ENCODE results near the gene UNG. TPM values are rescaled to one million over a fixed set of nuclear protein-coding genes. Genes with fewer than 3 reads are reported as not detected.

UNG gene
- total and polyA plus RNA-seq, 2 donors (not counting 3 experiments of a cell fraction or from before 2014, with no cell fraction given): 21.5 to 46.7 TPM

- H3K4me1 ChIP-seq (ENCODE audit: control insufficient read depth, extremely low read depth, insufficient read depth, low read length): no peaks in the 10 kb centered on the region
- no peak overlapping the region for H3K4me2 ChIP-seq (ENCODE audit: insufficient read depth, low read length)
- H3K79me2 ChIP-seq (ENCODE audit: control insufficient read depth, insufficient read depth, low read length): no peaks in the 10 kb centered on the region
- TF ChIP-seq CTCF (IDR thresholded peaks at IDR 0.05; ENCODE audit: extremely low read depth in 1 of 2, insufficient read depth in 1 of 2, low read depth in 1 of 2, low read length in 2 of 2): no peak
- TF ChIP-seq FOS (IDR thresholded peaks at IDR 0.05; ENCODE audit: borderline replicate concordance, insufficient read depth, low read length): no peak
- TF ChIP-seq EZH2 (IDR thresholded peaks at IDR 0.05; ENCODE audit: borderline replicate concordance, low read depth, low read length, severe bottlenecking): no peak
- no peak for TF ChIP-seq POLR2AphosphoS5 (IDR thresholded peaks at IDR 0.05; ENCODE audit: insufficient read depth, low read depth, low read length)
- no peak for TF ChIP-seq MAX (IDR thresholded peaks at IDR 0.05; ENCODE audit: insufficient read depth, insufficient read length)
- no peak for TF ChIP-seq MYC (IDR thresholded peaks at IDR 0.05; ENCODE audit: low read depth, low read length)
- no peak for TF ChIP-seq JUN (IDR thresholded peaks at IDR 0.05; ENCODE audit: borderline replicate concordance, insufficient read depth, insufficient read length, low read depth)
- TF ChIP-seq GATA2 (IDR thresholded peaks at IDR 0.05; ENCODE audit: insufficient read depth, insufficient read length, low read depth, low read length): no peak
- TF ChIP-seq POLR2A (IDR thresholded peaks at IDR 0.05; ENCODE audit: low read depth, low read length): no peak
- intact Hi-C loops (cut with micrococcal nuclease): no loop called here
- H3K4me3 ChIP-seq (replicated peaks in 1 of 3; ENCODE audit: insufficient read depth in 1 of 3, low read depth in 1 of 3, low read length in 3 of 3): no peak overlapping the region
- ChIA-PET CTCF (interaction anchor here (2.0 kb wide), 1 partner anchor 255 kb away, joined by 5 read pairs; no protein-coding TSS in a partner anchor), POLR2A (no interaction called here)
- H3K9me3 ChIP-seq (replicated peaks; ENCODE audit: control insufficient read depth, insufficient read depth, low read length): no peaks in the 10 kb centered on the region
- H3K27me3 ChIP-seq (ENCODE audit: control insufficient read depth in 2 of 2, insufficient read depth in 2 of 2, low read length in 2 of 2): no peaks in the 10 kb centered on the region
- dilution Hi-C loops (cut with MboI; ENCODE audit: extremely low pct_ligation_motif_present, low sequenced_read_pairs): no loop called here
- H3K36me3 ChIP-seq (ENCODE audit: control insufficient read depth in 2 of 2, extremely low read depth in 1 of 2, insufficient read depth in 2 of 2, low read length in 2 of 2): no peaks in the 10 kb centered on the region
- H2AFZ ChIP-seq (ENCODE audit: low read depth, low read length): no peak overlapping the region
- H3K9ac ChIP-seq (replicated peaks; ENCODE audit: extremely low read depth, insufficient read depth, low read length): no peak overlapping the region
- DNase-seq (ENCODE audit: low read depth, low spot score) (no peak), FAIRE-seq (no peak)
- no peak overlapping the region for H3K27ac ChIP-seq (ENCODE audit: insufficient read depth, low read depth, low read length)
- H4K20me1 ChIP-seq (replicated peaks; ENCODE audit: control insufficient read depth, extremely low read depth, insufficient read depth, low read length): no peaks in the 10 kb centered on the region
- BruUV-seq (replicated peaks): no TSS peak
- H3K9me1 ChIP-seq (replicated peaks; ENCODE audit: control insufficient read depth, extremely low read depth, insufficient read depth, low read length): no peaks in the 10 kb centered on the region
These were observed 33.1 kb downstream of the UNG start for GRCh38 chr12:109130297-109131153.

All from endothelial cell of umbilical vein (primary cell).